ENCODE results near the gene SLF2.

DNA sequence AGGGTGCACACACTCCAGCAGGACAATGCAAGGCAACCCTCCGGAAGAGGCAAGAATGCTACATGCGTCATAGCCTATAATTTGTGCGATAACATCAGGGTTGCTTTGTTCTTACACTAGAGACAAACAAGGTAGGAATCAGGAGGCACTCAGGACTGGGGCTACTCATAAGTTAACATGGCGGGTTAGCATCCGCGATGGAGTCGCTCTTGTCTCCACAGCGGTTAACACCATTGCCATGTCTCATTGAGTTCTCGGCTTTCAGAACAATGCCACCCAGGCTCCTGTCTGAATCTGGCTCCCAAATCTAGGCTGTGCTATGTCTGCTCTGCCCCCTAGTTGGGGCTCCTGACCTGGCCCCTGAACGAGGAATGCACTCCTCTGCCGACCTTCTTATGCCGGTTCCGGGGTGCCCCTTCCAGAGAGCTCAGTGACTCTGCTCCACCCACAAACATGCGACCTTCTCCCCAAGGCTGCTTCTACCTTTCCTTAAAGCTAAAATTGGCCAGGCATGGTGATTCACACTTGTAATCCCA is 24.9 kb upstream of the SLF2 start:
- TF ChIP-seq, protein P1, sequence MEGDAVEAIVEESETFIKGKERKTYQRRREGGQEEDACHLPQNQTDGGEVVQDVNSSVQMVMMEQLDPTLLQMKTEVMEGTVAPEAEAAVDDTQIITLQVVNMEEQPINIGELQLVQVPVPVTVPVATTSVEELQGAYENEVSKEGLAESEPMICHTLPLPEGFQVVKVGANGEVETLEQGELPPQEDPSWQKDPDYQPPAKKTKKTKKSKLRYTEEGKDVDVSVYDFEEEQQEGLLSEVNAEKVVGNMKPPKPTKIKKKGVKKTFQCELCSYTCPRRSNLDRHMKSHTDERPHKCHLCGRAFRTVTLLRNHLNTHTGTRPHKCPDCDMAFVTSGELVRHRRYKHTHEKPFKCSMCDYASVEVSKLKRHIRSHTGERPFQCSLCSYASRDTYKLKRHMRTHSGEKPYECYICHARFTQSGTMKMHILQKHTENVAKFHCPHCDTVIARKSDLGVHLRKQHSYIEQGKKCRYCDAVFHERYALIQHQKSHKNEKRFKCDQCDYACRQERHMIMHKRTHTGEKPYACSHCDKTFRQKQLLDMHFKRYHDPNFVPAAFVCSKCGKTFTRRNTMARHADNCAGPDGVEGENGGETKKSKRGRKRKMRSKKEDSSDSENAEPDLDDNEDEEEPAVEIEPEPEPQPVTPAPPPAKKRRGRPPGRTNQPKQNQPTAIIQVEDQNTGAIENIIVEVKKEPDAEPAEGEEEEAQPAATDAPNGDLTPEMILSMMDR (conservative IDR thresholded peaks at IDR 0.05) = no peak
- no peak for TF ChIP-seq EZH2 (IDR thresholded peaks at IDR 0.05; ENCODE audit: low read depth)

Measured in PC-9 (cell line).